Endodermal cell (in vitro differentiated cells): ENCODE results near the gene SLC25A20. TPM values are rescaled to one million over a fixed set of nuclear protein-coding genes. Genes with fewer than 3 reads are reported as not detected.

Source experiments
- DNase-seq: peaks from one replicate; pipeline ENCODE4 v3.0.0-alpha.2; 2017
- H3K27ac ChIP-seq: 2 replicates; pipeline ENCODE4 v1.5.1; 2013; ENCODE audit warnings: mild to moderate bottlenecking, low read depth, low read length, moderate library complexity
- H3K27me3 ChIP-seq: 2 replicates; pipeline ENCODE4 v1.6.1; 2013; ENCODE audit warnings: mild to moderate bottlenecking, low read length, moderate library complexity; ENCODE audit not compliant: insufficient read depth, control insufficient read depth, poor library complexity, severe bottlenecking
- H3K36me3 ChIP-seq: 2 replicates; pipeline ENCODE4 v1.7.0; 2013; ENCODE audit warnings: mild to moderate bottlenecking, low read length, moderate library complexity; ENCODE audit not compliant: control insufficient read depth, insufficient read depth
- H3K4me1 ChIP-seq: one replicate; pipeline ENCODE4 v1.7.0; 2013; ENCODE audit warnings: low read length; ENCODE audit not compliant: control insufficient read depth, insufficient read depth
- H3K4me3 ChIP-seq: 2 replicates; pipeline ENCODE4 v1.5.1; 2013; ENCODE audit warnings: mild to moderate bottlenecking, low read length, moderate library complexity
- H3K9ac ChIP-seq: 2 replicates; pipeline ENCODE4 v1.6.1; 2013; ENCODE audit warnings: mild to moderate bottlenecking, low read length, moderate library complexity; ENCODE audit not compliant: poor library complexity, severe bottlenecking; ENCODE audit errors: extremely low read depth
- H3K9me3 ChIP-seq: 2 replicates; pipeline ENCODE4 v1.6.1; 2013; ENCODE audit warnings: mild to moderate bottlenecking, low read length, moderate library complexity; ENCODE audit not compliant: control insufficient read depth
- H3K27ac Mint-ChIP-seq: 2 replicates; pipeline ENCODE4 v1.8.0; 2020; ENCODE audit warnings: mixed read lengths
- H3K27me3 Mint-ChIP-seq: 2 replicates; pipeline ENCODE4 v1.8.0; 2021; ENCODE audit warnings: mild to moderate bottlenecking, mixed read lengths; ENCODE audit not compliant: insufficient read depth
- H3K36me3 Mint-ChIP-seq: 2 replicates; pipeline ENCODE4 v1.8.0; 2020; ENCODE audit warnings: low read depth, mixed read lengths
- H3K4me1 Mint-ChIP-seq: 2 replicates; pipeline ENCODE4 v1.8.0; 2020; ENCODE audit warnings: mixed read lengths
- H3K4me3 Mint-ChIP-seq: 2 replicates; pipeline ENCODE4 v1.8.0; 2020; ENCODE audit warnings: mild to moderate bottlenecking, moderate library complexity, mixed read lengths
- H3K9me3 Mint-ChIP-seq: 2 replicates; pipeline ENCODE4 v1.8.0; 2020; ENCODE audit warnings: mild to moderate bottlenecking, mixed read lengths
- WGBS, 2 experiments: methylation state at CpG; one replicate each; pipeline versions ENCODE4 v1.1.5 to v1.1.7; 2013; ENCODE audit warnings: missing lambda C conversion rate in 2 of 2, mixed read lengths in 1 of 2; ENCODE audit not compliant: insufficient coverage in 1 of 2, insufficient read length in 1 of 2; 5-methylcytosine and 5-hydroxymethylcytosine counted together
- total RNA-seq, 2 donors: library from RNA; stranded (reverse); fragmentation: NEBNext Ultra II Directional in 1 of 2; extraction: Animal tissue kit (Norgen Biotek cat#: 25700) in 1 of 2; gene quantifications; 2 replicates in 1 of 2; 3 replicates in 1 of 2; pipeline ENCODE4 v1.2.1, GENCODE V29; 2021
- TF ChIP-seq, protein P1 (sequence below): fragments of 200-600 bp; sonication (generic); conservative IDR thresholded peaks from 2 replicates; pipeline ENCODE4 v1.5.0; 2021; ENCODE audit warnings: antibody characterized with exemption, mild to moderate bottlenecking

SLC25A20 gene
- total RNA-seq, 2 donors from 2014 or later = 5.0 to 6.7 TPM

DNA sequence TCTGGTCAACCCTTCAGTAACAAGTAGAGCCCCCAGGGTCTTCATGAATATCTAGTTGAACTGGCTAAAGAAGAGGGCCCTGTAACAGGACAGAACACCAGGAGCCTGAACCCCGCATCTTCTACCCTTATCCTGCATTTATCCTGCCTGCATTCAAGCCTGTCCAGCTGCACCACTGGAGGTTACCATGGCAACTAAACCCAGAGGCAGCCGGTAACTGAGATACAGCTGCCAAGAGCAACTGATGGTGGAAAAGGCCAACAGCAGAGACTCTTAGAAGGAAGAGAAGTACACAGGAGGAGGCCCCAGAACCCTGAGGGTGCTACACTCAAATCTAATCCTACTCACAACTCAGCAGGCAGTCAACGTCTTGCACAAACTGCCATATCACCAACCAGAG is 47.3 kb downstream of the SLC25A20 start:
- H3K9ac ChIP-seq = no peak overlapping the region
- DNase-seq = peak; percentile 56
- 62 to 77% methylated on average over 3 of the region's 3 CpGs for WGBS, 2 experiments

DNA sequence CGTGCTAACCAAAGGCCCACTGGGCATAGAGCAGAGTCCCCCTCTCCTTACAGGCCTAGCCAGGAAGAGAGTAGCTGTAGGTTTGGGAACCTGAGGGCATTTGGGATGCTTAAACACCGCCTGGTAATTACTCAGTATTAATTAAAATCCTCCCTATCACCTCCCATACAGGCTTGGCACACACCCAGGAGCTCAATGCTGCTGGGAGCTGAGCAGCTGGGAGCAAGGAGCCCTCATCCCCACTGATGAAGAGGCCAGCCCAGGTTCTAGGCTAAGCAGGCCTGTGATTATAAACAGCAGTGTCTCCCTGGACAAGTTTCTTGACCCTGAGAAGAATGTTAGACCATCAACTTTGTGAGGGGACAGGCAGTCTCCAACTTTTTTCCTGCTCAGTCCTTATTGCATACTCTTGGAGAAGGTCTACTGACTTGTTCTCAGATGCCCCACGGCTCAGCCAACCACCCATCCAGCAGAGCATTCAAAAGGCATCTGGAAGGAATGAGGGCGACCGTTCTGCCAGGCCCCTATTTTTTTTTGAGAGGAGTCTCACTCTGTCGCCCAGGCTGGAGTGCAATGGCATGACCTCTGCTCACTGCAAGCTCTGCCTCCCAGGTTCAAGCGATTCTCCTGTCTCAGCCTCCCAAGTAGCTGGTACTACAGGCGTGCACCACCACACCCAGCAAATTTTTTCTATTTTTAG is 49.7 kb downstream of the SLC25A20 start:
- no peaks in the 10 kb centered on the region for H3K36me3 Mint-ChIP-seq
- no peak for DNase-seq
- peaks cover 24% of the 10 kb centered on the region for H3K4me1 Mint-ChIP-seq
- no peak overlapping the region for H3K9ac ChIP-seq
- no peak overlapping the region for H3K27ac Mint-ChIP-seq
- no peaks in the 10 kb centered on the region for H3K36me3 ChIP-seq
- no peaks in the 10 kb centered on the region for H3K9me3 Mint-ChIP-seq
- TF ChIP-seq, protein P1, sequence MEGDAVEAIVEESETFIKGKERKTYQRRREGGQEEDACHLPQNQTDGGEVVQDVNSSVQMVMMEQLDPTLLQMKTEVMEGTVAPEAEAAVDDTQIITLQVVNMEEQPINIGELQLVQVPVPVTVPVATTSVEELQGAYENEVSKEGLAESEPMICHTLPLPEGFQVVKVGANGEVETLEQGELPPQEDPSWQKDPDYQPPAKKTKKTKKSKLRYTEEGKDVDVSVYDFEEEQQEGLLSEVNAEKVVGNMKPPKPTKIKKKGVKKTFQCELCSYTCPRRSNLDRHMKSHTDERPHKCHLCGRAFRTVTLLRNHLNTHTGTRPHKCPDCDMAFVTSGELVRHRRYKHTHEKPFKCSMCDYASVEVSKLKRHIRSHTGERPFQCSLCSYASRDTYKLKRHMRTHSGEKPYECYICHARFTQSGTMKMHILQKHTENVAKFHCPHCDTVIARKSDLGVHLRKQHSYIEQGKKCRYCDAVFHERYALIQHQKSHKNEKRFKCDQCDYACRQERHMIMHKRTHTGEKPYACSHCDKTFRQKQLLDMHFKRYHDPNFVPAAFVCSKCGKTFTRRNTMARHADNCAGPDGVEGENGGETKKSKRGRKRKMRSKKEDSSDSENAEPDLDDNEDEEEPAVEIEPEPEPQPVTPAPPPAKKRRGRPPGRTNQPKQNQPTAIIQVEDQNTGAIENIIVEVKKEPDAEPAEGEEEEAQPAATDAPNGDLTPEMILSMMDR = no peak
- peaks cover 7% of the 10 kb centered on the region for H3K4me1 ChIP-seq
- no peaks in the 10 kb centered on the region for H3K9me3 ChIP-seq
- 92 to 94% methylated on average over 2 to 8 of the region's 8 CpGs for WGBS, 2 experiments
- no peak overlapping the region for H3K4me3 Mint-ChIP-seq
- no peaks in the 10 kb centered on the region for H3K27me3 ChIP-seq
- no peak overlapping the region for H3K27ac ChIP-seq
- H3K4me3 ChIP-seq = no peak overlapping the region
- H3K27me3 Mint-ChIP-seq = peaks cover 3% of the 10 kb centered on the region

More for the DNA sequence above, 47.3 kb downstream of the SLC25A20 start:
- TF ChIP-seq, protein P1 = no peak
- H3K27me3 Mint-ChIP-seq = peaks cover 2% of the 10 kb centered on the region
- Histone ChIP-seq H3K36me3 (no peaks in the 10 kb centered on the region), H3K4me1 (peaks cover 7% of the 10 kb centered on the region), H3K9me3 (no peaks in the 10 kb centered on the region), H3K27ac (no peak overlapping the region), H3K27me3 (no peaks in the 10 kb centered on the region), H3K4me3 (no peak overlapping the region)
- H3K4me1 Mint-ChIP-seq = peaks cover 18% of the 10 kb centered on the region
- H3K4me3 Mint-ChIP-seq = no peak overlapping the region
- no peaks in the 10 kb centered on the region for H3K36me3 Mint-ChIP-seq
- H3K9me3 Mint-ChIP-seq = no peaks in the 10 kb centered on the region
- no peak overlapping the region for H3K27ac Mint-ChIP-seq

DNA sequence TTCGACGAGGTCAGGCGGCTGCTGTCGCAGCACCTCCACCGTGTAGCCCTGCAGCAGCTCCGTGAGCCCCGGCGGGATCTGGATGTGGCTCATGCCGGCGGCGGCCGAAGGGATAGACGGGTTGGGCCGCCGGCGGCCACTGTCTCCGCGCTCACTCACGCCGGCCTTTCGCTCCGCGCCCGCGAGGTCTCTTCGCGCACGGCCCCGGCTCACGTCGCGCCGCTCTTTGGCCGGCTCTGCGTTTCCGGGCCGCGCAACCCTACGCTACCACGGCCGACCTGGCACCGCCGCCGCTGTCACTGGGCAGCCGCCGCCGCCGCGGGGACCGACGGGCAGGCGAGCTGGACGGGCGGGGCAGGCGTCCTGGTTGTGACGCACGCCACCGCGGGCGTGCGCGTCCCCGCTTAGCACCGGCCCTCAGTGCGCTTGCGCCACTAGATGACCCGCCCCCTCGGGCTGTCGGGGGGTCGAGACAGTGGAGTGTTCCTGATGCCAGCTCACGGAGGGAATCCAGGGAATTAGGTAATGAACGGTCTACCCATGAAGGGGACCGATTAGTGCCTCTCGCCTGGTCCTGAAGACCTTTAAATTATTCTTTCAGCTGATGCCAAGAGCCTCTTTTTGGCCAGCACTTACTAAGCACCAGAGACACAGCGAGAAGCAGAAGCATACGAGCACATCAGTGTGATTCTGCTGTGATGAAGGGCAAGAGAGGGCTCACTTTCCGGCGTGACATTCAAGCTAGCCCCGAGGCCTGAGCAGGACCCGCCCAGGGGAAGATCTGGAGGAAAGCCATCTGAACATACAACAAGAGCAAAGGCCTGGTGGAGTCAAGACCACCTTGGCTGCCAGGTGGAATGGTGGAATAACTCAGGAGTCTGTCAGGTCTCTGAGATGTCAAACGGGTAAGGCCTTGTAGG is 50.9 kb downstream of the SLC25A20 start, which contains the start of gene PRKAR2A:
Gene PRKAR2A (minus strand): TSS at position 371 of the 920 bp plus-strand sequence. CDS start 278 bp downstream, at position 93.
- Mint-ChIP-seq H3K4me1 (peaks cover 24% of the 10 kb centered on the region), H3K27ac (peak within 1 kb of the TSS; percentile 61), H3K27me3 (peaks cover 3% of the 10 kb centered on the region), H3K4me3 (peak within 1 kb of the TSS; percentile 77), H3K9me3 (no peaks in the 10 kb centered on the region), H3K36me3 (no peaks in the 10 kb centered on the region)
- peak; percentile 94 for DNase-seq
- H3K9me3 ChIP-seq = no peaks in the 10 kb centered on the region
- TF ChIP-seq, protein P1 = no peak
- H3K27me3 ChIP-seq = no peaks in the 10 kb centered on the region
- H3K36me3 ChIP-seq = no peaks in the 10 kb centered on the region
- H3K27ac ChIP-seq = no peak within 1 kb of the TSS
- 2 to 5% methylated on average over 66 to 81 of the region's 81 CpGs for WGBS, 2 experiments
- H3K4me3 ChIP-seq = peak within 1 kb of the TSS; percentile 81
- H3K4me1 ChIP-seq = peaks cover 7% of the 10 kb centered on the region
- peak within 1 kb of the TSS; percentile 49 for H3K9ac ChIP-seq
